Keratinocyte (primary cell): Measurements from ENCODE around the gene CD55. TPM values are rescaled to one million over a fixed set of nuclear protein-coding genes. Genes with fewer than 3 reads are reported as not detected.

Experiments
- DNase-seq: peaks from one replicate; pipeline ENCODE4 v3.0.0-alpha.2; 2011; ENCODE audit warnings: low read depth, missing footprints, low spot score
- FAIRE-seq: peaks from 2 replicates; lab custom pipeline; 2011; peaks lifted over from hg19 to GRCh38; lab: Jason Lieb, UNC
- H2AFZ ChIP-seq: 2 replicates; pipeline ENCODE4 v1.6.0; 2012; ENCODE audit warnings: low read length, control low read depth, inconsistent platforms; ENCODE audit not compliant: control insufficient read depth
- H3K27ac ChIP-seq: 2 replicates; pipeline ENCODE4 v1.5.1; 2011; ENCODE audit warnings: low read length; ENCODE audit not compliant: control insufficient read depth, insufficient read depth
- H3K27me3 ChIP-seq: 3 replicates; pipeline ENCODE4 v1.6.0; 2011; ENCODE audit warnings: low read length; ENCODE audit not compliant: control insufficient read depth, insufficient read depth; ENCODE audit errors: extremely low read depth
- H3K36me3 ChIP-seq, 2 experiments: 2 replicates in 1 of 2; 3 replicates in 1 of 2; pipeline ENCODE4 v1.5.1; 2011; ENCODE audit warnings: low read length in 2 of 2, mild to moderate bottlenecking in 1 of 2; ENCODE audit not compliant: control insufficient read depth in 2 of 2, insufficient read depth in 2 of 2; ENCODE audit errors: extremely low read depth in 1 of 2
- H3K4me1 ChIP-seq: 3 replicates; pipeline ENCODE4 v1.5.1; 2011; ENCODE audit warnings: low read length; ENCODE audit not compliant: control insufficient read depth, insufficient read depth; ENCODE audit errors: extremely low read depth
- H3K4me2 ChIP-seq: 3 replicates; pipeline ENCODE4 v1.6.0; 2011; ENCODE audit warnings: low read depth, low read length; ENCODE audit not compliant: control insufficient read depth, insufficient read depth; ENCODE audit errors: extremely low read depth
- H3K4me3 ChIP-seq, 3 experiments: fragments of 200-600 bp in 1 of 3; sonication (generic) in 1 of 3; 2 replicates in 2 of 3; 3 replicates in 1 of 3; pipeline ENCODE4 v1.5.1; 2011 to 2016; ENCODE audit warnings: low read length in 3 of 3, mild to moderate bottlenecking in 3 of 3, control low read depth in 2 of 3, inconsistent platforms in 1 of 3, low read depth in 1 of 3, mixed read lengths in 1 of 3, mixed run types in 1 of 3, moderate library complexity in 1 of 3; ENCODE audit not compliant: control insufficient read depth in 2 of 3, insufficient read depth in 2 of 3; ENCODE audit errors: extremely low read depth in 1 of 3
- H3K79me2 ChIP-seq: 2 replicates; pipeline ENCODE4 v1.6.0; 2012; ENCODE audit warnings: low read length; ENCODE audit not compliant: control insufficient read depth, insufficient read depth
- H3K9ac ChIP-seq: 3 replicates; pipeline ENCODE4 v1.6.0; 2011; ENCODE audit warnings: low read length; ENCODE audit not compliant: control insufficient read depth, insufficient read depth; ENCODE audit errors: extremely low read depth
- H3K9me1 ChIP-seq: 3 replicates; pipeline ENCODE4 v1.6.0; 2011; ENCODE audit warnings: low read length; ENCODE audit not compliant: control insufficient read depth, insufficient read depth; ENCODE audit errors: extremely low read depth
- H3K9me3 ChIP-seq: 2 replicates; pipeline ENCODE4 v1.5.1; 2012; ENCODE audit warnings: low read depth, low read length; ENCODE audit not compliant: control insufficient read depth
- H4K20me1 ChIP-seq: 3 replicates; pipeline ENCODE4 v1.6.0; 2011; ENCODE audit warnings: low read length; ENCODE audit not compliant: control insufficient read depth, insufficient read depth; ENCODE audit errors: extremely low read depth
- CTCF ChIP-seq, 3 experiments: IDR thresholded peaks in 1 of 3; conservative IDR thresholded peaks in 1 of 3; optimal IDR thresholded peaks in 1 of 3; 2 replicates in 2 of 3; 3 replicates in 1 of 3; pipeline versions ENCODE3 to v1.5.1; 2011; ENCODE audit warnings: low read length in 3 of 3, mild to moderate bottlenecking in 3 of 3, moderate library complexity in 2 of 3, control low read depth in 1 of 3, inconsistent platforms in 1 of 3; ENCODE audit not compliant: insufficient read depth in 2 of 3; ENCODE audit errors: extremely low read depth in 1 of 3
- EZH2 ChIP-seq: IDR thresholded peaks from one replicate; pipeline ENCODE4 v1.6.1; 2012; ENCODE audit warnings: inconsistent platforms, mild to moderate bottlenecking, low read length, moderate library complexity
- dilution Hi-C: fragments of 300-500 bp; cut with MboI; formaldehyde crosslinking; loops from one replicate; pipeline ENCODE4 v1.7.0; 2020; ENCODE audit warnings: low sequenced_read_pairs; ENCODE audit not compliant: extremely low pct_ligation_motif_present
- polyA plus RNA-seq, 5 experiments: library from polyadenylated mRNA; depleted of rRNA in 3 of 5; stranded (reverse) in 3 of 5; stranded (forward) in 1 of 5; unstranded in 1 of 5; fragments of >200 nt; gene quantifications; 1 replicate in 1 of 5; 2 replicates in 3 of 5; 3 replicates in 1 of 5; pipeline versions ENCODE4 v1.2.1 to v1.2.3, GENCODE V29; 2011 to 2012; ENCODE audit warnings: missing spikeins in 2 of 5, low read depth in 1 of 5, low replicate concordance in 1 of 5

Gene CD55
- polyA plus RNA-seq, 1 donor (not counting 4 experiments of a cell fraction or from before 2014, with no cell fraction given): 37.3 TPM

- no peak overlapping the region for H3K4me3 ChIP-seq
- no peaks in the 10 kb centered on the region for H3K9me1 ChIP-seq
- H3K27ac ChIP-seq: no peak overlapping the region
Measured at GRCh38 chr1:207298186-207298585, 23.3 kb upstream of the CD55 start.

GRCh38 chr1:207298636-207299398 lies 22.7 kb upstream of the CD55 start:
- TF ChIP-seq CTCF (optimal IDR thresholded peaks at IDR 0.05 in 1 of 3, IDR thresholded peaks at IDR 0.05 in 1 of 3, conservative IDR thresholded peaks at IDR 0.05 in 1 of 3; ENCODE audit: extremely low read depth in 1 of 3, insufficient read depth in 2 of 3, low read length in 3 of 3) (no peak), EZH2 (no peak)
- Histone ChIP-seq H3K4me1 (no peaks in the 10 kb centered on the region), H3K9me3 (no peaks in the 10 kb centered on the region), H3K4me3 (no peak overlapping the region), H4K20me1 (no peaks in the 10 kb centered on the region), H3K79me2 (no peaks in the 10 kb centered on the region), H3K4me2 (no peak overlapping the region), H3K9ac (no peak overlapping the region), H2AFZ (no peak overlapping the region), H3K27me3 (no peaks in the 10 kb centered on the region), H3K27ac (no peak overlapping the region), H3K36me3 (no peaks in the 10 kb centered on the region), H3K9me1 (no peaks in the 10 kb centered on the region)
- DNase-seq (no peak), FAIRE-seq (no peak)
- dilution Hi-C loops: no loop called here

More at GRCh38 chr1:207298186-207298585, 23.3 kb upstream of the CD55 start:
- FAIRE-seq (no peak), DNase-seq (no peak)
- H4K20me1 ChIP-seq: no peaks in the 10 kb centered on the region
- H3K27me3 ChIP-seq: no peaks in the 10 kb centered on the region
- H2AFZ ChIP-seq: no peak overlapping the region
- H3K4me2 ChIP-seq: no peak overlapping the region
- H3K9ac ChIP-seq: no peak overlapping the region
- H3K79me2 ChIP-seq: no peaks in the 10 kb centered on the region
- no peaks in the 10 kb centered on the region for H3K9me3 ChIP-seq
- no peaks in the 10 kb centered on the region for H3K36me3 ChIP-seq
- dilution Hi-C loops: no loop called here
- H3K4me1 ChIP-seq: no peaks in the 10 kb centered on the region
- TF ChIP-seq CTCF (optimal IDR thresholded peaks at IDR 0.05 in 1 of 3, IDR thresholded peaks at IDR 0.05 in 1 of 3, conservative IDR thresholded peaks at IDR 0.05 in 1 of 3; ENCODE audit: extremely low read depth in 1 of 3, insufficient read depth in 2 of 3, low read length in 3 of 3): no peak
- TF ChIP-seq EZH2: no peak
